GM12878 (cell line): ENCODE measurements around the gene GALK2. TPM values are rescaled to one million over a fixed set of nuclear protein-coding genes. Genes with fewer than 3 reads are reported as not detected.

Source experiments
- ATAC-seq: fragments of 200-7000 bp; cut with Tn5 transposase; 3 replicates; pipeline ENCODE4 v1.9.1; 2020; ENCODE audit warnings: mild to moderate bottlenecking, moderate library complexity
- BruUV-seq: library from RNA; stranded (reverse); fragments of 400-500 nt; replicated peaks from 2 replicates; lab custom pipeline; 2021; lab: Mats Ljungman, UMichigan
- CTCF ChIA-PET: fragments of 300-600 bp; sonication (Branson Sonifier 250); formaldehyde crosslinking; extraction: SDS; loops from one replicate; lab custom pipeline; 2021; ENCODE audit warnings: inconsistent platforms; lab: Yijun Ruan, JAX
- POLR2A ChIA-PET: fragments of 350-600 bp; formaldehyde crosslinking; extraction: SDS; loops from one replicate; lab custom pipeline; 2021; ENCODE audit warnings: inconsistent platforms; lab: Charles Lee
- RAD21 ChIA-PET: fragments of 300-600 bp; sonication (Branson Sonifier 250); formaldehyde crosslinking; loops from one replicate; lab custom pipeline; 2023; ENCODE audit warnings: antibody characterized with exemption; ENCODE audit not compliant: unreplicated experiment; lab: Charles Lee
- SMC1A ChIA-PET: fragments of 300-600 bp; sonication (Branson Sonifier 250); formaldehyde crosslinking; loops from one replicate; lab custom pipeline; 2023; ENCODE audit not compliant: unreplicated experiment, uncharacterized antibody; lab: Charles Lee
- DNase-seq: peaks from one replicate; pipeline ENCODE4 v3.0.0-alpha.2; 2011; ENCODE audit warnings: low read depth, low spot score
- FAIRE-seq: peaks from 3 replicates; lab custom pipeline; 2011; peaks lifted over from hg19 to GRCh38; lab: Jason Lieb, UNC
- H2AFZ ChIP-seq: 2 replicates; pipeline ENCODE4 v1.6.0; 2011; ENCODE audit warnings: low read depth, low read length, control low read depth; ENCODE audit not compliant: control insufficient read depth
- H3K27ac ChIP-seq: 2 replicates; pipeline ENCODE4 v1.5.1; 2011; ENCODE audit warnings: control low read depth; ENCODE audit not compliant: control insufficient read depth, insufficient read depth
- H3K27me3 ChIP-seq, 2 experiments: replicated peaks in 1 of 2; 2 replicates each; pipeline versions ENCODE4 v1.6.0 to v1.6.1; 2011; ENCODE audit warnings: low read length in 1 of 2; ENCODE audit not compliant: control insufficient read depth in 2 of 2, insufficient read depth in 2 of 2
- H3K36me3 ChIP-seq, 2 experiments: 2 replicates each; pipeline ENCODE4 v1.5.1; 2011; ENCODE audit warnings: low read length in 1 of 2; ENCODE audit not compliant: control insufficient read depth in 2 of 2, insufficient read depth in 2 of 2
- H3K4me1 ChIP-seq: 2 replicates; pipeline ENCODE4 v1.6.1; 2011; ENCODE audit warnings: mild to moderate bottlenecking, low read length, moderate library complexity, mixed read lengths; ENCODE audit not compliant: control insufficient read depth, insufficient read depth
- H3K4me2 ChIP-seq: 2 replicates; pipeline ENCODE4 v1.6.0; 2011; ENCODE audit warnings: control low read depth; ENCODE audit not compliant: control insufficient read depth, insufficient read depth
- H3K4me3 ChIP-seq: fragments of 200-600 bp; sonication (generic); 2 replicates; pipeline ENCODE4 v1.5.1; 2016
- H3K79me2 ChIP-seq: 2 replicates; pipeline ENCODE4 v1.6.0; 2011; ENCODE audit warnings: low read length; ENCODE audit not compliant: control insufficient read depth, insufficient read depth
- H3K9ac ChIP-seq: 2 replicates; pipeline ENCODE4 v1.8.0; 2011; ENCODE audit warnings: low read length, control low read depth, mixed read lengths; ENCODE audit not compliant: control insufficient read depth, insufficient read depth
- H3K9me3 ChIP-seq: replicated peaks from 3 replicates; pipeline ENCODE4 v1.5.1; 2011; ENCODE audit warnings: mild to moderate bottlenecking, low read length; ENCODE audit not compliant: control insufficient read depth, insufficient read depth
- H4K20me1 ChIP-seq: 2 replicates; pipeline ENCODE4 v1.6.0; 2011; ENCODE audit not compliant: control insufficient read depth, insufficient read depth
- ASH2L ChIP-seq: fragments of 300-600, 200-600 bp; sonication (generic); IDR thresholded peaks from 2 replicates; pipeline ENCODE4 v1.6.1; 2017; ENCODE audit warnings: low read depth, mild to moderate bottlenecking, borderline replicate concordance
- CREB1 ChIP-seq: IDR thresholded peaks from 2 replicates; pipeline ENCODE4 v1.6.1; 2012; ENCODE audit warnings: low read depth, mild to moderate bottlenecking, inconsistent platforms
- ESRRA ChIP-seq: IDR thresholded peaks from 2 replicates; pipeline ENCODE4 v1.6.1; 2012; ENCODE audit warnings: mild to moderate bottlenecking, low read length, improper control_type of control experiment
- FOXM1 ChIP-seq: IDR thresholded peaks from 2 replicates; pipeline ENCODE4 v1.6.1; 2012; ENCODE audit warnings: low read depth, mild to moderate bottlenecking, inconsistent platforms, low read length, moderate library complexity
- GABPA ChIP-seq: IDR thresholded peaks from 2 replicates; pipeline ENCODE4 v1.6.1; 2014; ENCODE audit warnings: antibody characterized with exemption, low read depth, mild to moderate bottlenecking, inconsistent platforms
- HDGF ChIP-seq: fragments of 450-650 bp; IDR thresholded peaks from 2 replicates; pipeline ENCODE4 v1.6.1; 2016; ENCODE audit warnings: antibody characterized with exemption
- MYC ChIP-seq: IDR thresholded peaks from 2 replicates; pipeline ENCODE4 v1.6.1; 2011; ENCODE audit warnings: mild to moderate bottlenecking, low read length, moderate library complexity, inconsistent platforms; ENCODE audit not compliant: insufficient read depth, insufficient replicate concordance, insufficient read length, severe bottlenecking
- NRF1 ChIP-seq: conservative IDR thresholded peaks from 2 replicates; pipeline ENCODE4 v1.6.1; 2011; ENCODE audit warnings: mild to moderate bottlenecking, low read depth, low read length, improper control_type of control experiment
- SMARCA5 ChIP-seq: fragments of 450-650 bp; IDR thresholded peaks from 2 replicates; pipeline ENCODE4 v1.6.1; 2017; ENCODE audit warnings: mild to moderate bottlenecking
- SRF ChIP-seq, 2 experiments: IDR thresholded peaks; 2 replicates each; pipeline ENCODE4 v1.6.1; 2011; ENCODE audit warnings: low read depth in 2 of 2, low read length in 2 of 2, mild to moderate bottlenecking in 1 of 2, moderate library complexity in 1 of 2
- SUPT20H ChIP-seq: IDR thresholded peaks from 2 replicates; pipeline ENCODE4 v1.6.1; 2011; ENCODE audit warnings: low read depth, mild to moderate bottlenecking, low read length, moderate library complexity, borderline replicate concordance; ENCODE audit not compliant: control insufficient read depth
- ZBED1 ChIP-seq: IDR thresholded peaks from 2 replicates; pipeline ENCODE4 v1.6.1; 2016; ENCODE audit warnings: borderline replicate concordance
- ZNF217 ChIP-seq: fragments of 450-650 bp; IDR thresholded peaks from 2 replicates; pipeline ENCODE4 v1.6.1; 2017; ENCODE audit warnings: antibody characterized with exemption, mild to moderate bottlenecking
- ZZZ3 ChIP-seq: IDR thresholded peaks from 2 replicates; pipeline ENCODE4 v1.6.1; 2011; ENCODE audit warnings: low read depth; ENCODE audit not compliant: control insufficient read depth, insufficient read length
- WGBS: methylation state at CpG from one replicate; pipeline ENCODE4 v1.1.6; 2016; ENCODE audit warnings: low lambda C conversion rate; ENCODE audit not compliant: insufficient replicate concordance, insufficient coverage; ENCODE audit errors: missing lambda C conversion rate; 5-methylcytosine and 5-hydroxymethylcytosine counted together
- in situ Hi-C: fragments of 300-500 bp; cut with MboI; formaldehyde crosslinking; loops from 9 replicates; pipeline ENCODE4 v1.14.3; 2018; ENCODE audit warnings: mixed read lengths
- intact Hi-C: fragments of 100-400 bp; cut with micrococcal nuclease; formaldehyde crosslinking; loops from one replicate; pipeline ENCODE4 v1.14.2; 2022; ENCODE audit not compliant: unreplicated experiment
- polyA plus RNA-seq, 11 experiments: library from polyadenylated mRNA; depleted of rRNA in 4 of 11; unstranded in 6 of 11; stranded (reverse) in 5 of 11; fragments of >200 nt; fragmentation: Nextera tagmentation in 4 of 11; fragmentation: Illumina TruSeq in 1 of 11; extraction: Ambion mirVana in 4 of 11; extraction: Trizol in 1 of 11; gene quantifications; 1 replicate in 1 of 11; 2 replicates in 10 of 11; pipeline versions ENCODE4 v1.2.1 to v1.2.3, GENCODE V29; 2011 to 2016; ENCODE audit warnings: inconsistent platforms in 2 of 11, missing spikeins in 2 of 11, low read depth in 1 of 11
- total RNA-seq, 4 experiments: library from RNA; depleted of rRNA in 3 of 4; stranded (reverse); fragments of >200 nt in 3 of 4; fragmentation: Illumina TruSeq in 1 of 4; extraction: Trizol in 1 of 4; gene quantifications; 2 replicates each; pipeline versions ENCODE4 v1.2.1 to v1.2.3, GENCODE V29; 2013 to 2021
- TF ChIP-seq, protein P1 (sequence below): fragments of 150-350 bp; IDR thresholded peaks from 2 replicates; pipeline ENCODE4 v1.6.1; 2016; ENCODE audit warnings: low read depth, low read length
- TF ChIP-seq, protein P2 (sequence below): IDR thresholded peaks from 2 replicates; pipeline ENCODE4 v1.6.1; 2012; ENCODE audit warnings: low read length, inconsistent platforms
- TF ChIP-seq, protein P3 (sequence below): IDR thresholded peaks from 2 replicates; pipeline ENCODE4 v1.6.1; 2012; ENCODE audit warnings: low read depth, low read length, improper control_type of control experiment
- TF ChIP-seq, protein P4 (sequence below): fragments of 450-650 bp; IDR thresholded peaks from 2 replicates; pipeline ENCODE4 v1.6.1; 2014; ENCODE audit warnings: mild to moderate bottlenecking

The GALK2 gene
- total and polyA plus RNA-seq, 10 of the 15 experiments (the other 5 are each of a cell fraction or from before 2014, with no cell fraction given) = 11.9 to 26.7 (median 15.4) TPM

DNA sequence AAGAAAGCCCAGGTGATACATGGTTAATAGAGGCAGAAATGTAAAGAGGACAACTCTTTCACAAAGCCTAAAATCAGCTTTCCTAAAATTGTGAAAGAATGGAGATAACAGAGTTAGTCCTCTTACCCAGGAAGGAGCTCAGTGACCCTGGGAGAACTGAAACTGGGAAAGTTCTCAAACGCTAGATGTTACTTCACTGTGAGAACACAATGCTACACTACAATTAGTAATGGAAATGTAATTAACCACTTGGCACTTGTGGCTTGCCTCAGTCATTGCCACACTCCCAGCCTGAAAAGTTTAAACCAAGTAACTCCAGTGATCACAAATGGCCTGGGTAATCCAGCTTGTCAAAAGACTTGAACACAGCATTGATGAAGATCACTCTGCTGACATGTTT, 150.3 kb downstream of the GALK2 start (continued):
- TF ChIP-seq, protein P1, sequence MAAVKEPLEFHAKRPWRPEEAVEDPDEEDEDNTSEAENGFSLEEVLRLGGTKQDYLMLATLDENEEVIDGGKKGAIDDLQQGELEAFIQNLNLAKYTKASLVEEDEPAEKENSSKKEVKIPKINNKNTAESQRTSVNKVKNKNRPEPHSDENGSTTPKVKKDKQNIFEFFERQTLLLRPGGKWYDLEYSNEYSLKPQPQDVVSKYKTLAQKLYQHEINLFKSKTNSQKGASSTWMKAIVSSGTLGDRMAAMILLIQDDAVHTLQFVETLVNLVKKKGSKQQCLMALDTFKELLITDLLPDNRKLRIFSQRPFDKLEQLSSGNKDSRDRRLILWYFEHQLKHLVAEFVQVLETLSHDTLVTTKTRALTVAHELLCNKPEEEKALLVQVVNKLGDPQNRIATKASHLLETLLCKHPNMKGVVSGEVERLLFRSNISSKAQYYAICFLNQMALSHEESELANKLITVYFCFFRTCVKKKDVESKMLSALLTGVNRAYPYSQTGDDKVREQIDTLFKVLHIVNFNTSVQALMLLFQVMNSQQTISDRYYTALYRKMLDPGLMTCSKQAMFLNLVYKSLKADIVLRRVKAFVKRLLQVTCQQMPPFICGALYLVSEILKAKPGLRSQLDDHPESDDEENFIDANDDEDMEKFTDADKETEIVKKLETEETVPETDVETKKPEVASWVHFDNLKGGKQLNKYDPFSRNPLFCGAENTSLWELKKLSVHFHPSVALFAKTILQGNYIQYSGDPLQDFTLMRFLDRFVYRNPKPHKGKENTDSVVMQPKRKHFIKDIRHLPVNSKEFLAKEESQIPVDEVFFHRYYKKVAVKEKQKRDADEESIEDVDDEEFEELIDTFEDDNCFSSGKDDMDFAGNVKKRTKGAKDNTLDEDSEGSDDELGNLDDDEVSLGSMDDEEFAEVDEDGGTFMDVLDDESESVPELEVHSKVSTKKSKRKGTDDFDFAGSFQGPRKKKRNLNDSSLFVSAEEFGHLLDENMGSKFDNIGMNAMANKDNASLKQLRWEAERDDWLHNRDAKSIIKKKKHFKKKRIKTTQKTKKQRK = no peak
- TF ChIP-seq, protein P2, sequence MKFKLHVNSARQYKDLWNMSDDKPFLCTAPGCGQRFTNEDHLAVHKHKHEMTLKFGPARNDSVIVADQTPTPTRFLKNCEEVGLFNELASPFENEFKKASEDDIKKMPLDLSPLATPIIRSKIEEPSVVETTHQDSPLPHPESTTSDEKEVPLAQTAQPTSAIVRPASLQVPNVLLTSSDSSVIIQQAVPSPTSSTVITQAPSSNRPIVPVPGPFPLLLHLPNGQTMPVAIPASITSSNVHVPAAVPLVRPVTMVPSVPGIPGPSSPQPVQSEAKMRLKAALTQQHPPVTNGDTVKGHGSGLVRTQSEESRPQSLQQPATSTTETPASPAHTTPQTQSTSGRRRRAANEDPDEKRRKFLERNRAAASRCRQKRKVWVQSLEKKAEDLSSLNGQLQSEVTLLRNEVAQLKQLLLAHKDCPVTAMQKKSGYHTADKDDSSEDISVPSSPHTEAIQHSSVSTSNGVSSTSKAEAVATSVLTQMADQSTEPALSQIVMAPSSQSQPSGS = no peak
- TF ChIP-seq NRF1 (no peak), MYC (no peak)

DNA sequence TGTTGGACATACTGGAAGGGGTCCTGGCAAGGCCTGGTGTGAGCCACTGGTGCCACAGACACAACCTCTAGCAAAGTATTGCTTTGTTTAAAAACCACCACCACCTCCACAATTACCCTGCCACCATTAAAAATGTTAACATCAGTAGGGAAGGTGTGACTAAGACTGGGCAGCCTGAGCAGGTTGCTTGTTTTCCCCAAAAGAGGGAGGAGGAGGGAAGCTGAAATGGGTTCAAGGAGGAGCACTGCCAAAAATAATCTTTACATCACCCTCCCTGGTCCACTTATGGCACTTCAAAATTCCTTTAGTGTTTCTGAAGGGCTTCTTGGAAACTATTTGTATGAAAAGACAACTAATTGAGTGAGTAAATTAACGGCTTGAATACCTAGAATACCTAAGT, 153.2 kb downstream of the GALK2 start:
- Histone ChIP-seq H4K20me1 (no peaks in the 10 kb centered on the region), H3K27me3 (no peaks in the 10 kb centered on the region), H3K4me1 (no peaks in the 10 kb centered on the region), H2AFZ (no peak overlapping the region), H3K36me3 (peaks cover 0 to 3% of the 10 kb centered on the region in 2 experiments; a peak in 3 of 4 replicates), H3K4me3 (no peak overlapping the region), H3K4me2 (no peak overlapping the region), H3K79me2 (no peaks in the 10 kb centered on the region), H3K27ac (no peak overlapping the region), H3K9me3 (no peaks in the 10 kb centered on the region), H3K9ac (no peak overlapping the region)
- BruUV-seq = no TSS peak
- ATAC-seq = no peak
- no peak for FAIRE-seq
- ChIA-PET CTCF (interaction anchor here (1.0 to 1.3 kb wide), 4 partner anchors 9 to 348 kb away, joined by 3 read pairs; no protein-coding TSS in a partner anchor), SMC1A (interaction anchor here (0.8 kb wide), 1 partner anchor 88 kb away, joined by 3 read pairs; no protein-coding TSS in a partner anchor), RAD21 (no interaction called here), POLR2A (no interaction called here)
- WGBS = 77% methylated on average over 1 of the region's 1 CpG
- in situ Hi-C loops (no loop called here), intact Hi-C loops (no loop called here)
- DNase-seq = no peak
- TF ChIP-seq SUPT20H (no peak), ZBED1 (no peak), SRF (IDR thresholded peaks at IDR 0.05; ENCODE audit: low read depth in 2 of 2, low read length in 2 of 2) (no peak), ZNF217 (no peak), ZZZ3 (no peak), SMARCA5 (no peak), FOXM1 (no peak), CREB1 (no peak), HDGF (no peak), ESRRA (no peak), GABPA (no peak), ASH2L (no peak)
- TF ChIP-seq, protein P3, sequence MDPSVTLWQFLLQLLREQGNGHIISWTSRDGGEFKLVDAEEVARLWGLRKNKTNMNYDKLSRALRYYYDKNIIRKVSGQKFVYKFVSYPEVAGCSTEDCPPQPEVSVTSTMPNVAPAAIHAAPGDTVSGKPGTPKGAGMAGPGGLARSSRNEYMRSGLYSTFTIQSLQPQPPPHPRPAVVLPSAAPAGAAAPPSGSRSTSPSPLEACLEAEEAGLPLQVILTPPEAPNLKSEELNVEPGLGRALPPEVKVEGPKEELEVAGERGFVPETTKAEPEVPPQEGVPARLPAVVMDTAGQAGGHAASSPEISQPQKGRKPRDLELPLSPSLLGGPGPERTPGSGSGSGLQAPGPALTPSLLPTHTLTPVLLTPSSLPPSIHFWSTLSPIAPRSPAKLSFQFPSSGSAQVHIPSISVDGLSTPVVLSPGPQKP = no peak
- TF ChIP-seq, protein P4, sequence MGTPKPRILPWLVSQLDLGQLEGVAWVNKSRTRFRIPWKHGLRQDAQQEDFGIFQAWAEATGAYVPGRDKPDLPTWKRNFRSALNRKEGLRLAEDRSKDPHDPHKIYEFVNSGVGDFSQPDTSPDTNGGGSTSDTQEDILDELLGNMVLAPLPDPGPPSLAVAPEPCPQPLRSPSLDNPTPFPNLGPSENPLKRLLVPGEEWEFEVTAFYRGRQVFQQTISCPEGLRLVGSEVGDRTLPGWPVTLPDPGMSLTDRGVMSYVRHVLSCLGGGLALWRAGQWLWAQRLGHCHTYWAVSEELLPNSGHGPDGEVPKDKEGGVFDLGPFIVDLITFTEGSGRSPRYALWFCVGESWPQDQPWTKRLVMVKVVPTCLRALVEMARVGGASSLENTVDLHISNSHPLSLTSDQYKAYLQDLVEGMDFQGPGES = no peak
